GM19452 (cell line): ENCODE data around the gene LDB2.

ENCODE experiments used
- ATAC-seq: cut with Tn5 transposase; IDR thresholded peaks from one replicate; pipeline ENCODE4 v1.9.1; 2021; ENCODE audit not compliant: unreplicated experiment

Gene LDB2

DNA sequence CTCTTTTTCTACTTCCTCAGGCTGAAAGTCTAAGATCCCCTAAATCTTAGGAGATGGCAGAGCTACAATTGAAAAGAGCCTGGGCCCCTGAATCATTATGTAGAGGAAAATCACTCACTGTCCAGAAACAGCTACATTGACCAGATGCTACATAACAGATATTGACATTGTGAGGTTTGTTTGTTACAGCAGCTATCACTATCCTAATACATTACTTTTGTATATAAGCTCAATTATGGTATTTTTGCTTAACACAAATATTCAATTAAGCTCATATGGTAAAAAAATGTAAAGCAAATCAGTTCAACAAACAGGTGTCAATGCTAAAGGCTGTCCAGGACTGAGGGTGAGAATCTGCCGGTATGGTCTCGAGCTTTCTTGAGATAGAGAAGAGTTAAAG is 89.4 kb downstream of the LDB2 start:
- ATAC-seq, result no peak

DNA sequence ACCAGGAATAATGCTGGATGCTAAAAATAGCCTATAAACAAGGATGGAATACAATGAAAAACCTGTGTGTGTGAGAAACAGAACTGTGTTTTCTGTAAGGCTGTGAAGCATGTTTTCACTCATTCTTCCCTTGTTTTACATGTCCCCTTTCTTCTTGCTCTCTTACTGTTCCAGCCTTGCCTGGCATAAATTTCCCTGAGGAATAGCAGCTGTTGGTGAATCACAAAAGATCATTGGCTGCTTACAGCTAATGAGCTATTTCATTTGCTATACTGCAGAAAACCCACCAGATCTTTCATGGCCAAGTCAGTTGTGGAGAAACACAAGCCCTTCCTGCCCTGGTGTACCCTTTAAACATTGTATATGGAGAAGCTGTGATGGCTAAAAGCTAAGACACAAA is 91.1 kb downstream of the LDB2 start:
- ATAC-seq, result no peak

DNA sequence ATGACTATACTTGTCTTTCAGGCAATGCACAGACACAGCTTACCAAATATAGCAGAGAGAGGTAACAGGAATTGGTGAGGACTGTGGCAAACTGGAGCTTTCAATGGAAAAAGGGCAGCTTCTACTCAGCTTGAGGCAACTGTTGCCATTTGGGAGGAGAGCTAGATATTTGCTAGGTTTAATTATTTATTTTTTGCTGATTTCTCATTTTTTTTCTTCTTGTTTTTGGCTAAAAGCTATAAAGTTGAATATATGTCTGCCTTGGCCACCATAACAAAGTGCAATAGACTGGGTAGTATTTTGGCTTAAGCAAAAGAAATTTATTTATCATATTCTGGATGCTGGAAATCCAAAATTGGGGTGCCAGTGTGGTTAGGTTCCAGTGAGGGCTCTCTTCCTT is 93.9 kb downstream of the LDB2 start:
- ATAC-seq, result no peak

DNA sequence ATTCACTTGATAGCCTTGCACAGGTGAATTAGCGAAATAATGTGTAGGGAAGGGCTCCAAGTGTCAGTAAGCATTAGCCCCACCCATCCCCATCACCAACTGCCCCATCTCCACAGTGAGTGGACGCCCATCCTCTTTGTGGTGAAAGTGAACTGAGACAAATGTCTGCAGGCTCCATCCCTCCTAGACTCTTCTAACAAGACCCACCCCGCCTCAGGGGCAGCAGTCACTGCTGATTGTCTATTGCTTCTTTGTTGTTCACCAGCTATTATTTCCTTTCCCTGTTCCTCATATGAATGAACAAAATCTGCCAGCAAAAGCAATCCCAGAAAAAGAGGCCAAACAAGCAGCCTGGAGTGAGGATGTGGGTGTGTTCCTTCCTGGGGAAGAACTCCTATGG is 96.4 kb downstream of the LDB2 start:
- ATAC-seq, result no peak

DNA sequence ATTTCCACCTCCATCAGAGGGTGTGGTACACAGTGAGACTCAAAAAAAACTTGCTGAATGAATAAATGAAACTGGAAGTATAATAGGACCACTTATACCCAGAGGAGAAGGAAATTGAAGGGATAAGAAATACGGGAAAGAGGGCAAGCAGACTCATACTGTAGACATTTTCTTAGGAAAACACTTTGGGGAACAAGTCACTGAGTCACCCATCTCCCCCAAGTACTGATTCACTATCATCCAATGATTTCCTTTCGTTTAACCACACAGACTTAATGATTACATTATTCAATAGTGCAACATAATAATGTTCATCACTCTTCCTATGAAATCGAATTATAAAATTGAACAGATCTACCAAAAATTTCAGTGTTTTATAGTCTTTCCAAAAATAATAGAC is 97.1 kb downstream of the LDB2 start:
- ATAC-seq, result no peak

DNA sequence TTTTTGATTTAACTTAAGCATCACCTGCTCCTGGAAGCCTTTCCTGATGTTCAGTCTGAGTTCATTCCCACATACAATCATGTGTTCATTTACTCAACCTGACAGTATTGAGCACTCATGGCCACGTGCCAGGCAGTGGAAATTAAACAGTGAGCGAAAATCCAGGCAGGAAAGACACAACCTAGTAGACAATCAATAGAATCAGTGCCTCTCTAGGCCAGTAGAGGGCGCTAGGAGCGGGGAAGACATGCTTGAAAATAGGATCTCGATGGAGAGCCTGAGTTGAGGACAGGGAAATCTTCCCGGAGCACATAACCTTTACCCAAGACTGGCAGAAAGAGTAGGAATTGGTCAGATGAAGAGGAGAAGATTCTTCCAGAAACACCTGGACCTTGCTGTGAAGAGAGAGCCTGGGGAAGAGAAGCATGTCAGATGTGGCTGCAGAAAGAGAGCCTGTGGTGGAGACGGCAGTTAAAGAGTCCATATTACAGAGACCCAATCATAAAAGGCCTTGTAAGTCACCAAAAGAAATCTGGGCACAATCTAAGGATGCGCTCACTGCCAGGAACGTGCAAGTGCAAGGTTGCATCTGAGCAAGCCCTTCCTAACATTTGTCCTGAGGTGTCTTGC is 103.5 kb downstream of the LDB2 start:
- ATAC-seq, result no peak

DNA sequence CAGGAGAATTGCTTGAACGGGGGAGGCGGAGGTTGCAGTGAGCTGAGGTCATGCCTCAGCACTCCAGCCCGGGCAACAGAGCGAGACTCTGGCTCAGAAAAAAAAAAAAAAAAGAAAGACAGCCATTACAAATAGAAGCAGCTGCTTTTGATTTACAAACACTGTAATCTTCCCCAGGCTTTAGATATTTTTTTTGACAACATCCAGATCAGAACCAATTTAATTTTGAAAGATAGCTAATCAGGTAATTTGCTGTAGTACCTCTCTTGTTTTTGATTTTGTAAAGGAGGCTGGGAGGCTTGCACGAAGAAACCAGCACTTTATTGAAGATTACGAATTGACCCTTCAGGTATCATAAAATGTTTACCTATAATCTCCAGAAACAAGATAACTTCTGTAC is 107.0 kb downstream of the LDB2 start:
- no peak for ATAC-seq

DNA sequence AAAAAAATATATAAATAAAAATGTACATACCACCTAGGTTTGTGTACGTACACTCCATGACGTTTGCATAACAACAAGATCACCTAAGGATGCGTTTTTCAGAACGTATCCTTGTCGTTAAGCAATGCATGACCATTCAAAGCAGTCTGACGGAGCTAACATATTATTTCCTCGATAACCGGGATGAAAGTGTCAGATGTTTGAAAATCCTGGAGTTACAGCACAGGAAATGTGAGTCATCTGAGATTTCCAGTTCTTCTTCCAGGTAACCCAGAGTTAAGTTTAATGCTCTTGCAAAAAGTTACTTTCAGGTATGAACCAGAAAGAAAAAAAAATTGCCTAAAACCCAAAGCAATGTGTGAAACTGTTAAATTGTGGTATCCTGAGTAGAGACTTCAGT is 107.9 kb downstream of the LDB2 start:
- no peak for ATAC-seq

DNA sequence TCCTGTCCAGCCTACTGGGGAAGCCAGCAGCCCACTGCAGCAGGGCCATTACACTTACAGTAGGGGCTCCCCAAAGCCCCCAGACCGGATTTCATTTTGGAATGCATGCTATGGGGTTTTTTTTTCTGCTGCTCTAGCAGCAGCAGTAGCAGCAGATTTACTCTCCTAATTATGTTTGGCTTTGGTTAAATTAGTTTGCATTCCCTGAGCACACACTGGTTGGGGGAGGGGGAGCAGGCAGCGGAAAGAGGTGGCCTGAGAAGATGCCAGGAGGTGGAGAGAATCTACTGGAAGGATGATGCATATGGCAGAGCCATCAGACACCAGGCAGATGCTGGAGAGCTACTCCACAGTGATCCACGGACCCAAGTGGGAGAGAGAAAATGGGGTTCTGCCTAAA is 109.6 kb downstream of the LDB2 start:
- ATAC-seq, result no peak

DNA sequence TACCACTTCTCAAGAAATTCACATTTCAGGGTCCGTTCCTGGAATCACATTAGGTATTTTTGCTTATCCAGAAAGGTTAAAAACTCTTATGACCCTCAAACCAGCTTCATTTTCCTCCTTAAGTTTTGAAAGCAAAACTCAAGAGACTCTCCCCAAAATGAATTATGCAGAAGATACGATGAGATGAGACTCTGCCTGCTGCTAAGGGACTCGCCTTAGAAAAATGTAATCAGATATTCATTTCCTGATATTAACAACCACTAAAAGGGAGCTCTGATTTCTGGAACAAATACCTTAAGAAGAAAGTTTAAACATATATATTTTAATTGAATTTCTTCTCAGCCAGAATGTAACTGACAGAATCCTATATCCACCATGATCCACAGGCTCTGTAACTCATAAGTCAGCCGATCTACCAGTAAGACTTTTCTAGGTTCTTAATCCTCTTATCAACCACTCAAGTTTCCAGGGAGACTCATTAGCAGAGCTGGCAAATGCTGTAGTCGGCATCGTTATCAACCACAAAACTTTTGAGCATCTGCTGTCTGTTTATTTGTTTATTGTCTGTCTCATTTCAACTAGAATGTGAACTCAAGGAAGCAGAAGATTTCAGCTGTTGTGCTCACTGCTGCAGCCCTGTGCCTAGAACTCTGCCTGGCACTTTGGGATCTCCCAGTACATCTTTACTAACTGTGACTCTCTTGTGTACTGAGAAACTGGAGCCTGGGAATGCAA is 112.5 kb downstream of the LDB2 start:
- no peak for ATAC-seq

DNA sequence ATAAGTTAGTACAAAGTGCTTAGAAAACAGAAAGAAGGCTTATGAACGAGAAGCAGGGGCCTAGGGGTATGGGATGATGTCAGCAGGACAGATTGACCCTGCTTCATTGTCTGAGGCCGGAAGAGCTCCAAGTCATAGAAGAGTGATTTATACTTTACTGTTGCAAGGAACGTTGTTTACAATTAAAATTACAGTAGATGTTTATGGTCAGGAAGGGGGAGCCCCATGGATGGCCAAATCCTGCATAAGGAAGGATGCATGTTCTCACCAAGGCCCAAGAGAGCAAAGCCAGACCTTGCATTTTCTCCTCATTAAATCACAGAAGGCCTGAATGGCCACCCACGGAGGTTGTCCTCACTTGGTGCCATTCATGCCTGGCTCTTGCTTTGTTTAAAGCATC is 115.3 kb downstream of the LDB2 start:
- no peak for ATAC-seq

DNA sequence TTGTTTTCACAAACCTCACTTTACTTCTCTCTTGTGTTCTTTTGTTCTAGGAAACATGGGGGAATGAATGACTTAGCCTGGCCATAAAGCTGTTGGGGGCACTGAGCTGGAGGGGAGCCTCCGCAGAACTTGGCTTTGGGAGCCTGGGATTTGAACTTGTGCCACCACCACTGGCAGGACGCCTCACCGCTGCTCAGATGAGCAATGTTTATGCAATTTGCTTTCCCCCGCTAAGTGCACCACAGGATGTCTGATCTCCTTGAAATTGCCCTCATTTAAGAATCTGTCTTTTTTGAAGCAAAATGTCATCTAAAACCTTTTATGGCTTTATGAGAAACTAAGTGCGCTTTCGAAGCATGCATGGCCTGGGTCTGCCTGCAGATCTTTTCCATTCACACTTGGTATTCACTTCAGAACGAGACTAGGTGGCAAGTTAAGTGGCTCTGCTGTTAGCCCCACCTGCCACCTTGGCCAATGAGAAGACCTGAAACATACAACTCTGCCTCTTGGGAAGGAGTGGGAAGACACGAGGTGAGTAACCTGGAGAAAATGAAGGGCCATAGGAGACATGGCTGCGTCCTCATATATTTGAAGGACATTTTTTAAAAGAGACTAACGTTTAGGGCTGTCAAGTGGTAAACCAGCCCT is 119.3 kb downstream of the LDB2 start:
- no peak for ATAC-seq

DNA sequence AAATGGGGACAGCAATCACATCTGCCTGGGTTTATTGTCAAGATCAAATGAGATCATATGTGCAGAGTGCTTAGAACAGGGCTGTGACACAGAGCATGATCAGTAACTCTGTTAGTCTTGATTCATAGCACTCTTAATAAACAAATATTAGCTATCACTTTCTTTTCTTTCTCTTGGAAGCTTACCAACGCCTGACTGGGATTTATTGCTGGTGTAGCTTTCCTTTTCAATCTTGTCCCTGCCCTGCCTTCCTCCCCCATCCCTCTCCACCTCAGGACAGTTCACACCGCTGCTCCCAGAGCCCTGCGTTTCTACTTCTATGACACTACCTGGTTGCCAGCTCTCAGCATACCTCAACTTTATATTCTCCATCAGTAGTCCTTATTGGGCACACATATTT is 120.7 kb downstream of the LDB2 start:
- no peak for ATAC-seq

DNA sequence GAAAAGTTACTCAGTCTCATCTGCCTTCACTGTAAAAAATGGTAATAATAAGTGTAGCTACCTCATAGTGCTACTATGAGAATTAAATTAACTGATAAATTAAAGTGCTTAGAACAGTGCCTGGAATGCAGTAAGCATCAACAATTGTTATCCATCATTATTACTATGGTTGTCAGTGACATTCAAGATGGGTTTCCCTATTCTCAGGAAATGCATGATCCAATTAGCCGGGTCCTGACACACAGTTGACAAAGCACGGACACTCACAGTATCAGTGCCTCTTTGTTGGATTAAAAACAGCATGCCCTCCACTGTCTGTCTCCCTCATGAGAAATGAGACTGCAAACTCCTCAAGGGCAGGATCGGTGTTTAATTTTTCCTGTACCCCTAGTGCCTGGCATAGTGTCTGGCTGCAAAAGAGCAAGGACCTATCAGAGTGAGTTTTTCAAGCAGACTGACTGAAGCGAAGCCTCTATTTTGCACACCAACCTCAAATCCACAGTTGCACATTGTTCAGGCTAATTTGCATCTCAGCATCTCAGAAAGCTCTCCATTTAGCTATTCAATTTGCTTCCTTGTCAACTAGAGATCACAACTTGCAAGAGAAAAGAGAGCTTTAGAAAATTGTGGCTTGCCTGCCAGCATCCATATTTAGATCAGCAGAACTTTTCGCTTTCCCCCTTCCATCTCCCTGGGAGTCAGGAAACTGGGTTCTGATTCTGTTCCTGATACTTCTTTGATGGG is 122.9 kb downstream of the LDB2 start:
- no peak for ATAC-seq

DNA sequence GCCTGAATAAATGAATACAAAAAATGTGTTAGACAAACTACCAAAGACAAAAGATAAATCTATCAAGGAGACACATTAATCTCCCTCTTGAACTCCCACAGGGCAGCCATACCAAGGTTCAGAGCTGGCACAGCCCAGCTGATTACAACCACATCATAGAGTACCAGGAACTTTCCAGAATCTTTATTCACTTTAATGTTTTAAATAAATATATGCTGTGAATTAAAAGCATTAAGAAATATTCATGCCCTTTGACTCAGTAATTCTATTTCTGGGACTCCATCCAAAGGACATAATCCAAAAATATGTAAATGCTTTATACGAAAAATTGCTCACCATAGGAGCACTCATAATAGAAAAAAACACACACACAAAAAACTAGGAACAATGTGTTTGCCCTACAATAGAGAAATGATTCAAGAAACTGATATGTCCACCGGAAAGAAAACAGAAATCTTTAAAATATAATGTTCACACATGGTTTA is 126.0 kb downstream of the LDB2 start:
- ATAC-seq, result no peak

DNA sequence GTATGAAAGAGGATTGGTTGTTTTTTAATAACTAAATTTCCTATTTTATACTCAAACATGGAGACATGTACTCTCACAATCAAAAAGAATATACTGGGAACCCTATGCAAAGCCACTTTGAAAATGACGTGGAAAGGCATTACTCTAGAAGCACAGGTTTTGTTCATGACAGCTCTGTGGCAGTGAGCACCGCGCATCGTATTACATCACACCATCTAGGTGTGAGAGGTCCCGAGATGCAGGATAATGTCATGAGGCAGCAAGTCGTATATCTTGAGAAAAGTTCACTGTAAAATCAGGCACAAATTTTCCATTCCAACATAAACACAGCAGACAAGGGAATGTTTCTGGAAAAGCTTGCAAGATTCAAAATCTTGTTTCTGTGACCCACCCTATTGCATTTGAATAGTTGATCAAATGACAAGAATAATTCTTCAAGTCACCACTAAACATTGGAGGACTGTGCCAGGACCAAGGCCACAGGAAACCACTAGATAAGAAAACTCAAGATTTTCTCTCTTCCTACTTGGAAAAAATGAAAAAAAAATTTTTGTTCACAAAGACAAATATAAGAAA is 127.6 kb downstream of the LDB2 start:
- ATAC-seq, result no peak

DNA sequence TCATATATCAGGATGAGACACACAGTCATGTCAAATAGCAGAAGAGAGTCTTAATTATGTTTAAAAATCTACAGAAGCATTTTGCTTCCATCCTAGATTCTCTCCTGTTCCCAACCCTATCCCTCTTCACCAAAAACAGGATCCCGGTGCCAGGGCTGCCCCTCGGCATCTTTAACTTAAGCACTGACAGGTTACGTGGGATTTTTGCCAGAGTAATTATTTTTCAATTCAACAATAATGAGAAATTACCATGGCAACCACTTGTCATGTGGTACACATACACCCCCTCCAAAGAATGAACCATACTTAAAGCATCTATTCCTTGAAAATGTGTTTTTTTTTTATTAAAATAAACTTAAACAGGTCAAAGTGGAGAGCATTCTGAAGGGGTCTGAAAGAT is 130.6 kb downstream of the LDB2 start:
- no peak for ATAC-seq

DNA sequence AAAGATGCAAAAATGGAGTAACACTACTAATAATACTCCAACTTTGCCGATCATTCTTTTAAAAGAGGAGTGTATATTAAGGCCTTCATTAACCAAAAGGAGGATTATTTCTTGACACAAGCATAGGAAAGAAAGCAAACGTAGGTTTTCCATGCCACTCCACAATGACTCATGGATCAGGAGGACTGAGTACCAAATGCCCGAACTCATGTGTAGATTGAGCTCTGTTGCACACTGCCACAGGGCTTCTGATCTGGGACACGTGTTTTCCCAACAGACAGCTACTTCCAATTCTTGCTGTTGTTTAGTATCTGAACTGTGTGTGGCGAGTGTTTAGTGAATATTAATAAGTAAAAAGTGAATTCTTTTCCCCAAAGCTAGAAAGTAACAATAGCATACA is 131.2 kb downstream of the LDB2 start:
- ATAC-seq, result no peak

DNA sequence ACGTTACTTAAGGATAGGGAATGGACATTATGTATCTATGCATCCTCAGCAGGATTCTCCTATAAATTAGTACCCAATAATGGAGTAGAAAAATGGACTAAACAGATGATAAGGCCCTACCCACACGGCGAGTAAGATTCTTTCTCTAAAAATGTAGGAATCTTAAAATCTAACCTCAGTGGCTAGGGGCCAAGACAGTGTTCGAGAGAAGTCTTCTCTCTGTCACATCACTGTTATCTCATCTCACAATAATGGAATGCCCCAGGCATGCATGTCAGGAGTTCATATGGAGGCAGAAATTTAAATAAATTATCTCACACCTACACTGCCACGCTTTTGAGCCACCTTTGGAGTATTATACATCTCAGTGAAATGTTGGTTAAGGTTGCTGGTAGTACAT is 132.9 kb downstream of the LDB2 start:
- ATAC-seq, result no peak

DNA sequence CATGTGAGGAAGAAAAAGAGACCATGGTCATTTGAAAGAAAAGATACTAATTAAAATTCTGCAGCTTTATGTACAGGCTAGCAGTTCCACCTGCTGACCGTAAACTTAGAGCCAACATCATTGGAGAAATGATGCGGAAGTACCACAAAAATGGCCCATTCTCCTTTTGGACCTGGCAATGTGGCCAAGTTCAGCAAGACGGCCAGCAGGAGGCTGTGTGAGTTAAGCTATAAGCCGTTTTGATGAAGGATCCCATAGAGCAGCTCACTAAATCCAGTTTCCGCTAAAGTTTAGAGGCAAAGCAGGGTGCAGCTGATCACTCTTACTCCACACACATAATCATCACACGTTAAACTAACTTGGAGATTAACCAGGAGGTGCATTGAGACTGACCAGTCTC is 133.8 kb downstream of the LDB2 start:
- ATAC-seq, result no peak

DNA sequence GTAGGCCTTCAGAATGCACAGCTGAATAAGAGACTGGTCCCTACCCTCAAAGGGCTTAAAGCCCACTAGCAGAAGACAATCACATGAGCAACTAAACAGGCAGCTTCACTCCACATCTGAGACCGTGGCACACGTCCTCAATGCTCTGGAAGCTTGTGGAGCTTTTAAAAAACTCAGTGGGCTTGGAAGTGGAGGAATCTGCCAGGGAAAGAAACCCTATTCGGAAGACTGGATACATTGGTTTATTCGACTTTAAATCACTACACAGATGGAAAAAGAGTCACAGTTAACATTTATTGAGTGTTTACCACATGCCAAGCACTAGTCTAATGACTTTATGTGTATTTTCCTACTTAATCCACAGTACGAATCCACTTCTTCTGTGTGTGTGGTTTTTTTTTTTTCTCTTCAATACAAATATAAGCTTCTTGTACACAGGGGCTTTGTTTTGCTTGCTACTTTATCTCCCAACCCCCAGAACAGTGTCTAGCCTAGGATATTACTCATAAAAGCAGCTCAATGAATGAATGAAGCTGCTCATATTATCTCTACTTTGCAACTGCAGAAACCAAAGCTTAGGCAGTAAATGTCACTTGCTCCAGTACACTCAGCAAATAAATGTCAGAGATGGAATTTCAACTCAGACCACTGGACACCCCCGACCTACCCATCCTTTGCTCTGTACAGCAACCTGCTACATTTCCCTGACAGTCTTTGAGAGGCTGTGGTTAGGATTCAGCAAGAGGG is 137.7 kb downstream of the LDB2 start:
- ATAC-seq, result no peak
